ENCODE measurements around the gene SH3BGRL2.
A peak's percentile ranks its signal among the peaks of the same experiment; 100 is the strongest.
"Not testable (repeated sequence)": the region's sequence is repeated elsewhere in the genome, so short reads cannot be mapped to it uniquely, and the experiment has no call there.

The SH3BGRL2 gene

DNA sequence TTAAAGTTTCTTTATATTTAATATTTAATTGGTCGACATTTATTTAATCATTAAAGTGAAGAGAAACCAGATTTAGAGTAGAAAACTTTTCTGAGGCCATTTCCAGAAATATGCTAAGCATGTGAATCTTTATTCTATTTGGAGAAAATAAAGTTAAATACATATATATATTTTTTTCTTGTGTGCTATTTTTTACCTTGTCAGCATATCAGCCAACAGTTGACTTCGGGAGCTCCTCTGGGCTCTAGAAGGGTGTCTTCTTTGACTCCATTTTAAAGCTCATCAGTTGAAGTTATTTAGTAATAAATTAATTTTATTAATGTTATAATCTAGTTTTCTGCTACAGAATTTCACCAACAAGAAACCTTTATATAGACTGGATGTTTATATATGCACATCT lies 73.1 kb downstream of the SH3BGRL2 start:
- DNase-seq: no peak

DNA sequence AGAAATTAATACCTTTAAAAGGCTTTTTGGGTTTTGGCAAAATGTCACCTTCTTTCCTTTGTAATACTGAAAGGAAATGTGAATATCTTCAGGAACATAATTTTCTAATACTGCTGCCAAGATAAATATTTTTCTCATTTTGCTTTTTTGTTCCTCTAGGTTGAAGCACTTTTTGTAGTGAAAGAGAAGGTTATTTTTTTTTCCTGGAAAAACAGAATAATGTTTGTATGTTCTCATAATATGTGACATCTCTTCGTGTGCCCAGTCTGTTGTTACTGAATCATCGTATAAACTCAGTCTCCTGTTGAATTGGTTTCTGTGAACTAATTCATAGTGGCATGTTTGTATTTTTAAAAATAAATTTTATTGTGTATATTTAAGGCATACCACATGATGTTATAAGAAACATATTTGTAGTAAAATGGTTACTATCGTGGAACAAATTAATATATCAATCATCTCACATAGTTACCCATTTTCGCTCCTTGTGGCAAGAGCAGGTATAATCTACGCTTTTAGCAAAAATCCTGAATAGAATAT lies 74.4 kb downstream of the SH3BGRL2 start:
- DNase-seq: peak; percentile 37

DNA sequence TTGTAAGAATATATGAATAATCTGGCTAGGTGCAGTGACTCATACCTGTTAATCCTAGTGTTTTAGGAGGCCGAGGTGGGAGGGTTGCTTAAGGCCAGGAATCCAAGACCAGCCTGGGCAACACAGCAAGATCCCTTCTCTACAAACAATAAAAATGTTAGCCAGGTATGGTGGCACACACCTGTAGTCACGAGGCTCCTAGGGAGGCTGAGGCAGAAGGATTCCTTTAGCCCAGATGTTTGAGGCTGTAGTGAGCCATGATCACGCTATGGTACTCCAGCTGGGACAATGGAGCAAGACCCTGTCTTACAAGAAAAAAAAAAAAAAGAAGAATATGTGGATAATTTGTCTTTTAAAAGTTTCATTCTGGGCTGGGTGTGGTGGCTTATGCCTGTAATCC lies 75.4 kb downstream of the SH3BGRL2 start:
- DNase-seq: no peak

DNA sequence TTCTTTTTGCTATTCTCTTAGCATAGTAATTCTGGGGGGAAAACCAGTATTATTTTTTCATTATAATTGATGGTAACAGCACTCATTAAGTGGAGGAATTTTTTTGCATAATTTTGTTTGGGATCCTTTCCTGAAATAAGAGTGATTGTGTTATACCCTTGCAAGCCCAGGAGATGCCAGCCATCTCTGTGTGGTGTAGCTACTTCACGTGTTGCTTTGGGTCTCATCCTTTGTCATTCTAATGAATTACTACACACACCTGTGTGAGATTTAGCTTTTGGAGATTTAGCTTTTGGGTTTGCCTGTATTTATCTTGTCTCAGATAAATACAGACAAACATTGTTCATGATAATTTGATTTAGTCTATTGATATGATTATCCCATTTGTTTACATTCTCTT lies 76.5 kb downstream of the SH3BGRL2 start:
- DNase-seq: no peak

DNA sequence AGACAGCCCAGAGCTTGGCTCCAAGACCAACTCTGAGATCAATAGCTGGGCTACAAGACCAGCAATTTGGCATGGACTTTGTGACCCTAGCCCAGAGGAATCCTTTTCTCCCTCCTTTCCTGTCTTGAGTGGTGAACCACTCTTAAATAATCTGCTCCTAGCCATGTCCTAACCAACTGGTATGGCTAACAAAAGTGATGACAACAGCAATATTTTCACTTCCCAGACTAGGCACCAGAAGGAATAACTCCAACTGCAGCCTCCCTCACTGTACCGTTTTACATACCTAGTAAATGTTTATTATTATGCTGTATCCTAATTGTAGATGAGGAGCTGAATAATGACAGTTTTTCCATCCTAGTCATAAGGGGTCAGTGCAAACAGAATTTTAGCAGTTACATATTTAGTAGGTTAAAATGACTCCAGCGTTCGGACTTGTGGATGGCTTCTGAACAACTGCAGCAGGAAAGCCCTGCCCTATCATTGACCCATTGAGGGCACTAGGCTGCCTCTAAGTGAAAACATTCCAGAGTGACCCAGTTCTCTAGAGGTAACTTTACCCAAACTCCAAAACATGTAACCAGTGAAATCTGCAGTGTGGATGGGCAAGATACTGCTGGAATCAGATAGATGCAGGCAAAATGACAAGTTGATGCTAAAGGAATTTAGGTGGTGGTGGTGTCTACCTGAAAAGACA lies 77.1 kb downstream of the SH3BGRL2 start:
- no peak for DNase-seq

DNA sequence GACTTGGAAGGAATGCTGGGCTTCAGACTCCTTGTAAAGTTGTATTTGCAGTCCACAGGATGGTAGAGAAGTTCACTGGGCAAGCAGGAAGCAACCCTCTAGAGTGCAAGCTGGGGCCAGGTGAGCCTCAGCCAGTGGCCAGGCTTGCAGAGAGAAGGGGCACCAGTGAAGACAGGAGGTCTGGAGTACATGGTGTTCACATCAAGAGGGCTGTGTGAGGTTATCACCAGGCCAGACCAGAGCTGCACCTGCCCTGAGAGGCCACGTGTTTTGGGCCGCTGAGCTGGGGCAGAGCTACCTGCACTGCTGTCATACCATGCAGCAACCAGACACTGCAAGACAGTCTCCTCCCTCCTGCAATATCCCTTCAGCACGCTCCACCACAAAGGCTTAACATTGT lies 79.0 kb downstream of the SH3BGRL2 start:
- DNase-seq: peak; percentile 23

DNA sequence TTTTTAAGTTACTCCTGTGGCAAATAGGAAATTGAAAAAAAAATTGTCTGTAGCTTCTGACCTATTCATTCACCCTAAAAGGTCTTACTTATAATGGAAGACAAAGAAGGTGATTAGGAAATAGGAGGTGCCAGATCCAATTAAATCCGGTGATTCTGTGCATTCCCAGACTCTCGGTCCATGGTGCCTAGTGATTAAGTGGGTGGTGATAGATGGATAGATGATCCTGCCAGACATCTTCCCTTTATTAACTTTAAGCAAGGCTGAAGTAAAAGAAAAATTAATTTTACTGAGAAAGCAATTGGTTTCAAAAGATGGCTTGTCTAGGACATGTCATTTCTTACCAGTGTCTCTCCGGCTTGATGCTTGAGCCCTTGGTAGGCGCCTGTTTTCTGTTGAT lies 80.0 kb downstream of the SH3BGRL2 start:
- no peak for DNase-seq

DNA sequence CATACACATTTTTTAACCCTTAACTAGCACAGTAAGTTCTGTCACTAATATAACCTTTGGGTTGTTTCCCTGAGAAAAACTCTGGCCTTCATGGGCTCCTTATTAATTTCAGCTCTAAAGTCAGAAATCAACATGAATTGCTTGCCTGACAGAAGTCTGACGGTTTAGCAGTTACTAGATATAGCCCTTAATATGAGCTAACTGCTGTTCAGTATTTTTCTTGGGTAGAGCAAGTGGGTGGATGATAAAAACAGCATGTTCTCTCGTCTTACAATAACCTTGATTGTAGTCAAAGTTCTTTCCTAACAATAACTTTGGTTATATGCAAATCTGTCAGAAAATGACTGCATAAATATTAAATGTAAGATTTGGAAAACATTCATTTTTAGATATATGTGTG lies 81.0 kb downstream of the SH3BGRL2 start:
- no peak for DNase-seq

DNA sequence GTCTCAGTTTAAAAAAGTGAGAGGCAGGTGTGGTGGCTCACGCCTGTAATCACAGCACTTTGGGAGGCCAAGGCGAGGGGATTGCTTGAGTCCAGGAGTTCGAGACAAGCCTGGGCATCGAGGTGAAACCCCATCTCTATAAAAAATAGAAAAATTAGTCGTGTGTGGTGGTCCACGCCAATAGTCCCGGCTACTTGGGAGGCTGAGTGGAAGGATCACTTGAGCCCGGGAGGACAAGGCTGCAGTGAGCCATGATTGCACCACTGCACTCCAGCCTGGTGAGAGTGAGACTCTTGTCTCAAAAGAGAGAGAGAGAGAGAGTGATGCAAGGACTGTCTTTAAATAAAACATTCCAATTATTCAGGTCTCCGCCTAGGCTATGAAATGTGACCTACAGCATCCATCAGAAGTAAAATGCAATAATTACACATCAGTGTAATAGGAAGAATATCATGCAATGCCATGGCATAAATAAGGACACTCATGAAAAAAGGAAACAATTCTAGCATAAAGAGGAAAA lies 81.5 kb downstream of the SH3BGRL2 start:
- DNase-seq: no peak

DNA sequence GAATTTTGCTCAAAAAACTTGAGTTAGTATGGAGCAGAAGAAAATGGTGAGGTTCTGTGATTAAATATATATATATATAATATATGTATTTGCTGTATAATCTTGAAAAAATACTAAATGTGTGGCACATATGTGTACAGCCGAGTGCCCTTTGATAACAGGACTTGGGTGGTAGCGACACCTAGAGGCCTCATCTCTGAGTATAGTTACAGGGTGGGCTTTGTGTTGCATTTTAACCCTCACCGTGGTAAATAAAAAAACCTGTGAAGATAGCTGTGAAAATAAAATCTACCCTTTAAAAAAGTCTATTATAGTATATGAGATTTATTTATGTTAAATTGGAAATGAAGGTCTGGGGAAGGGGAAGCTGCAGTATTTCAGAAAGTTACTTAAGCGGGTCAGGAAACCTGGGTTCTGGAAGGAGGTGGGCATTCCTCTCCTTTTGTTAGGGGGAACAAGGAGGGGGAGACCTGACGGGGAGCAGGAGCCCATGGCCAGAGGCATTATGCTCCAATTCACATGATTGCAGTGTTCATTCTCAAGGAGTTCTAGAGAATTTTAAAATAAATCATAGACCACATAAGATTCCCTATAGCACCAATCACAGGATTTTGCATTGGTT lies 82.7 kb downstream of the SH3BGRL2 start:
- peak; percentile 64 for DNase-seq

DNA sequence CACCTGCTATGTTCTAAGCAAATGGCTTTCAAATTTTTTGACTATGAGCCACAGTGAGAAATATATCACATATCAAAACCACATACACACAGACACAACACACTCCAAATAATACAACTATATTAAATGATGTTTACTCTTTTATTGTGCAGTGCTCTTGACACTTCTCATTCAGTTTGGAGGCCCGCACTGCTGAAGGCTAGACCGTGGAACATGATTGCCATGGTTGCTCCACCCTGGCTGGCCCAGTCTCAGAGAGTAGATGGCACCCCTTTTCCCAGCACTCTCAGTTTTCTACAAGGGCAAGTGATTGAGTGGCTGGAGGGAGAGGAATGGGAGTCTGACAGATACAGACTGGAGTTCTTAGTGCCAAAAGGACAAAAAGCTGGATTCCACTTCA lies 86.9 kb downstream of the SH3BGRL2 start:
- DNase-seq: no peak

DNA sequence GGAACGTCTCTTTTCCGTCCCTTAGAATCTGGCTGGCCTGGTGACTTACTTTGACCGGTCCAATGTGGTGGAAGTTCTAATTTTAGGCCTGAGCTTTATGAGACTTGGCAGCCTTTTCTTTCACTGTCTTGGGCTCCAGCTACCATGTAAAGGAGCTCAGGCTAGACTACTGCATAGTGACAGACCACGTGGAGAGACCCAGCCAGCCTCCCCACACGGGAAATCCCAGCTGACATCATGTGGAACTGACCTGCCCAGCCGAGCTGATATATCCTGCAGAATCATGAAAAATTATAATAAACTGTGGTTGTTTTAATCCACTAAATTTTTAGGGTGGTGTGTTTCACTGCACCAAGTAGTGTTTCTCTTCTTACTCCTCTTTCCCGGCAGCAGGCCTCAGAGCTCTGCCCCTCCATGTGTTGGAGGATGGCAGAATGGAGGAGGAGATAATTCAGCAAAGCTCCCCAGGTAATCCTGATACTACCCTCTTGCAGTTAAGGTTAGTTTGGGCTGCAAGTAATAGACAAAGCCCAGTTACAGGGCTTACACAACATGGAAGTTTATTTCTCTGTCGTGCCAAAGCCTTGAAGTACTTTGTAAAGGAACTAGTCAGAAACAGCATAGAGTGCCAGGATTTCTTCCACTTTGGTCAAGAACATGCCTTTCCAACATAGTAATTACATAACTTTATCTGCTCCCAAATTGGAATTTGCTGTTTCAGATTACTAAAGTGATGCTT lies 87.5 kb downstream of the SH3BGRL2 start:
- DNase-seq: no peak

DNA sequence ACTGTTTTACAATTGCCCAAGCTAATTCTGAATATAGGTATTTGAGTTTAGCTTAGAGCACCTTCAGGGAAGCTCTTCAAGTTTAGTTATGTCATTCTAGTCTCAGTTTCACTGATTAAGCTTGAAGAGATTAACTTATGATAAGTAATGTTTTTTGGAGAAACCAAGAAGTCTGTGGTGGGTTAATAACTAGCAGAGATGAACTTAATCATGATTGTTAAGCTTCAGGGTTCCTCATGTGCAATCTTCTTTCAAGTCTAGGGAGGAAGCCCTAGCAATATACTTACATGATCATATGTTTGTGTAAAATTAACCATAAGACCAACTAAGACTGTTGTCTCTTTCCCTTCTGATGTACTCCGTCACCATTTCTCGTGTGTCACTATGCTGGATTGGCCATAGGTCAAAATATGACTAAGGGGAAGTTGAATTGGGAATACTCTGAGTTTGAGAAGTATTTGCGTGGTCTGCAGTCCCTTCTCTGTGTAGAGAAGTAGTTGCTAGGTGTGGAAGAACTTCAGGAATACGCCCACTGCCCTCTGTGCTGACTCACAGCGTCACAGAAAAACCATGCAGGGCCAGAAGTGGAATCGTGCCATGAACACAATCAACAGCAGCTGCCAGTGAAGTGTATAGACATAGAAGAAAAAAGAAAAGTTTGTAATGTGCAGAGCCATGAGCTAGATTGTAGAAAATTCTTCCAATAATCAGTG lies 88.3 kb downstream of the SH3BGRL2 start:
- no peak for DNase-seq

DNA sequence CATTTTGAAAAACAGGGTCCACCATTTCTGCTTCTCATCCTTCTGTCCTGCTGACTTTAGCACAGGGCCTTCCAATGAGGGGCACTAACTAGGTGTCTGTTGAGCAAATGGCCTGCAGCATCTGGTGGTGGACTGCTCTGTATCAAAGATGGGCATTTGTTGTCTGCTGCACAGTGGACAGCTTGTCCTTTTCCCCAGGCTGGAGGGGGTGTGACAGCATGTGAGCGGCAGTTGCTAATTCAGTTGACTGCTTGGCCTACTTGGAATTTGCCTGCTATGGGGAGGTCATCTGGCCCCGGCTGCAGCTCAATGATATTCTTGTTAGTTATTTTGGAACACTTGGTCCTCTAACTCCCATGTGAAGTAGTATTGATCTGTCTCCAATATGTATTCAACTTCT lies 93.7 kb downstream of the SH3BGRL2 start:
- DNase-seq: no peak

DNA sequence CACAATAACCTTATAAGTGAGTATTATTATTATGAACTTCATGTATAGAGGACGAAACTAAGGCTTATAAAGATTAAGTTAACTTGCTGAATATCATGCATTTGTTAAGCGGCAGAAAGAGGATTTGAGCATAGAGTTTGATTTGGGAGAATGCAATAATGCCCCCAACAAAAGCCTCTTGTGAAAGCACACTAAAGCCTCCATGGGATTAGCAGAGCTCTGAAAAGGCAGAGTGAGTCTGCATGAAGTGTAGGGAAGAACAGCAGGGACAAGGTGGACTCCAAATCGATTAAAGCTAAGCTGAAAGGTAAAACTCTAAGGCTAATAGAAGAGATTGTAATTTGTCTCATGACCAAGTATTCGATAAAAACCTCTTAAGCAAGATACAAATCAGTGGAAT lies 100.3 kb downstream of the SH3BGRL2 start:
- no peak for DNase-seq

DNA sequence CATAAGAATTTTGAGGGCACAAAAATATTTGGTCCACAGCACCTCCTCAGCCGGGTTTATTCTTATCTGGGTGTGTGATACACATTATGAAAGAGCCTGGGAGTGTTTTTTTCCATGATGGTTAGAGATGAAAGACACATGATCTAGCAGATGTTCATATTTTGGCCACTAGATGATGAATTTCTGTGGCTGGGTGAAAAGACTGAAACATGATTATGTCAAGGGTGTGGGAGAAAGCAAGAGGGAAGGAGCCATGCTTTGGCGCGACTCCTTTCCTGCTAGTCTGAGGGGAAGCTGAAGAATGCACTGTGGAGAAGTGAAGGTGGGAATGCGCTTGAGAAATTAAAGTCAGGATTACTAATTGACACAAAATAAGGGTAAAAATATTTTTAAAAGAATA lies 102.3 kb downstream of the SH3BGRL2 start:
- no peak for DNase-seq

DNA sequence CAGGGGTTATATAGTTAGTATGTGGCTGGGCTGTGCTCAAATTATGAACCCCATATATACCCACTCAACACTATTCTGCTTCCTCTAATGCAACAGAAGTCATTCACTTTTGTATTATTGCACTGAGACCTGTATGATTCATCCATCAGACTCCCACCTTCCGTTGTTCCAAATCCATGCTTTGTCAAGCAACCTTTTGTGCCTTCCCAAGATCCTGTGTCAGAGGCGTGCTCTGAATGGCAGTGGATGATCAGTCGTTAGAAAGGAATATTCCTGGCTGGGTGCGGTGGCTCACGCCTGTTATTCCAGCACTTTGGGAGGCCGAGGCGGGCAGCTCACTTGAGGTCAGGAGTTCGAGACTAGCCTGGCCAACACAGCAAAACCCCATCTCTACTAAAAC lies 103.2 kb downstream of the SH3BGRL2 start:
- DNase-seq: no peak

DNA sequence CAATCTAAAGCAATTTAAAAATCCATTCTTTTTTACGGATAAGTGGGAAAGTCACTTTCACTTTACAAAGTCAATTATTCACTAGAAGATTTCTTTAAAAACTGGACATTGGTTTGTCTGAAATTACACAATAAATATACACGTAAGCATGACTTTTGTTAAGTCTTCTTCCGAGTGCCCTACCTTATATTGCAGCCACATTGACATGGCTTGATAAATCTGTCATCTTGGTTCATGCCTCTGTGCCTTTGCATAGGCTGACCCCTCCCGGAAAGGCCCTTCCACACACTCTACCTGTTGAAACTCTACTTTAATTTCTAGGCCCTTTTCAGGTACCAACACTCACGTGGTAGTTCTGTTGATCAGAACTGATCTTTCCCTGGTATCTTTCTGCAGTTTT lies 104.1 kb downstream of the SH3BGRL2 start:
- no peak for DNase-seq

DNA sequence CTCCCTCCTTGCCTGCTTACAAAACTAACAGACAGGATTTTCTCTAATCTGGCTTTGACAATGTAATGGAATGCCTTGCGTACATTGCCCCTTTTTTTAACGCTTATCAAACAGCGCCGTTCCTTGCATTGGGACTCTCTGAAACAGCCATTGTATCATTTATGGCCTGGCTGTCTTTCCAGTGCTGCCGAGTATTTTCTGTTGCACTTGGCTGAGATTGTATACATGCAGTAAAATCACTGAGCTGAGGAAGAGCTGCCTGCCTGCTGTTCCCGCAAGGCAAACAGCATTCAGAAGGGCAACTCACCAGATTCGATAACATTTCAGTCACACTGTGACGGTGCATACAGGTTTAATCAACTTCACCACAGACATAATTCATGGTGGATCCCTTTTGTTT lies 106.0 kb downstream of the SH3BGRL2 start:
- peak; percentile 41 for DNase-seq

DNA sequence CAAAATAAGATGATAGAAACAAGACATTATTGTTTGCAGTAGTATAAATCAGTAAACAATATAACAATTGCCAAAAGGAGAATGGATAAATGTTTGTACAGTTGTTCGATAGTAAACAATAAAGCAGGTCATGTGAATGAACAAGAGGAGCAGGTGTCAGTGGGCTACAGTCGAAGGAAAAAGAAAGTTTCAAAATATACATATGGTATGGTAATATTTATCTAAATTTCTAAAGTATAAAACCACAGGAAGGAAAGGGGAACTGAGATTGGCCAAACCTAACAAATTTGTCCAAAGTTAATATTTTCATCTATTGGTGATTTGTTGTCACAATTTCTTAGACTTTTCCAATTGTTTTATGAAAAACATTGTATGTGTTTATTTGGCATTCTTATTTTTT lies 110.9 kb downstream of the SH3BGRL2 start:
- DNase-seq: peak; percentile 20

DNA sequence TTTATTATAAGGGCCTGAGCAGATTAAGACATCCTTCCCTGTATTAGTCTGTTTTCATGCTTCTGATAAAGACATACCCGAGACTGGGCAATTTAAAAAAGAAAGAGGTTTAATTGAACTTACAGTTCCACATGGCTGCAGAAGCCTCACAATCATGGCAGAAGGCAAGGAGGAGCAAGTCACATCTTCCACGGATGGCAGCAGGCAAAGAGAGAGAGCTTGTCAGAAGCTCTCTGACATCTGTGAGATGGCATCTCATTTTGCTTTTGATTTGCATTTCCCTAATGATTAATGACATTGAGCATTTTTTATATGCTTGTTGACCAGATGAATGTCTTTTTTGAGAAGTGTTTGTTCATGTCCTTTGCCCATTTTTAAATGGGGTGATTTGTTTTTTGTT lies 114.2 kb downstream of the SH3BGRL2 start:
- not testable (repeated sequence) for DNase-seq

DNA sequence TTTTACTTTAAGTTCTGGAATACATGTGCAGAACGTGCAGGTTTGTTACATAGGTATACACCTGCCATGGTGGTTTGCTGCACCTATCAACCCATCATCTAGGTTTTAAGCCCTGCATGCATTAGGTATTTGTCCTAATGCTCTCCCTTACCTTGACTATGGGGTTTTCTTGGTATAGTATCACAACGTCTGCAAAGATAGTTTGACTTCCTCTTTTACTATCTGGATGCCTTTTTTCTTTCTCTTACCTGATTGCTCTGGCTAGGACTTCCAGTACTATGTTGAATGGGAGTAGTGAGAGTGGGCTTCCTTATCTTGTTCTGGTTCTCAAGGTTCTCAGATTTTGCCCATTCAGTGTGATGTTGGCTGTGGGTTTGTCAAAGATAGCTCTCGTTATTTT lies 115.2 kb downstream of the SH3BGRL2 start:
- not testable (repeated sequence) for DNase-seq

DNA sequence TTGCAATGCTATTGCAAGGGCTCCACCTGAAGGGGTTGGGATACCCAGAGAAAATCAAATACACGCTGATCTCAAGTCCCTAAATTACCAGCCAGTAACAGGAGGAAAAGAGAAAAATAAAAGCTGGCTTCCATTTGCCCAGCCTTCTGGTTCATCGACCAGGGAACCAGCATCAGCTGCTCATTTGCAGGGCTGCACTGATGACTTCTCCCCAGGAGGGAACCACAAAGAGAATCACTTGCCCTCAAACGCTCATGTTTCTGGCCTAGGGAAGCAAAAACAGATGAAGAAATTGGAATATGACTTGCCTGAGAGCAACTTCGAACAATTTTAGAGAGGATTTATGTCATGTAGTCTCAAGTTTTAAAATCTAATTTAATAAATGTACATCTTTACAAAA lies 119.7 kb downstream of the SH3BGRL2 start:
- DNase-seq: peak; percentile 26
